ENCODE results near the gene LCOR. TPM values are rescaled to one million over a fixed set of nuclear protein-coding genes. Genes with fewer than 3 reads are reported as not detected.

The LCOR gene
- total RNA-seq, 2 experiments from 2014 or later = 27.8 to 34.0 TPM

GRCh38 chr10:96880575-96880974 is 48.5 kb downstream of the LCOR start:
- ATAC-seq (no peak), DNase-seq (no peak)
- no peak overlapping the region for H3K4me3 Mint-ChIP-seq
- CTCF ChIA-PET = interaction anchor here (1.5 kb wide), 1 partner anchor 31 kb away, joined by 6 read pairs; no protein-coding TSS in a partner anchor
- H3K4me1 Mint-ChIP-seq = peaks cover 4% of the 10 kb centered on the region
- no peaks in the 10 kb centered on the region for H3K27me3 Mint-ChIP-seq
- H3K9me3 Mint-ChIP-seq (ENCODE audit: low read depth) = no peaks in the 10 kb centered on the region
- no peak overlapping the region for H3K27ac Mint-ChIP-seq
- peaks cover 17% of the 10 kb centered on the region for H3K36me3 Mint-ChIP-seq

- ATAC-seq = no peak
- DNase-seq = no peak
- Mint-ChIP-seq H3K27ac (no peak overlapping the region), H3K4me1 (peaks cover 23% of the 10 kb centered on the region), H3K36me3 (peaks cover 53% of the 10 kb centered on the region), H3K9me3 (ENCODE audit: low read depth) (peaks cover 10% of the 10 kb centered on the region), H3K27me3 (no peaks in the 10 kb centered on the region), H3K4me3 (no peak overlapping the region)
- CTCF ChIA-PET = no interaction called here
Observed at GRCh38 chr10:96889415-96890171, 57.5 kb downstream of the LCOR start.

- no peaks in the 10 kb centered on the region for H3K27me3 Mint-ChIP-seq
- no peak overlapping the region for H3K27ac Mint-ChIP-seq
- no peak overlapping the region for H3K4me3 Mint-ChIP-seq
- no peak for DNase-seq
- no peak for ATAC-seq
- CTCF ChIA-PET = no interaction called here
- peaks cover 23% of the 10 kb centered on the region for H3K4me1 Mint-ChIP-seq
- H3K9me3 Mint-ChIP-seq (ENCODE audit: low read depth) = peaks cover 10% of the 10 kb centered on the region
- peaks cover 51% of the 10 kb centered on the region for H3K36me3 Mint-ChIP-seq
Observed at GRCh38 chr10:96890172-96890513, 58.0 kb downstream of the LCOR start.

GRCh38 chr10:96890580-96890979 is 58.5 kb downstream of the LCOR start:
- Mint-ChIP-seq H3K27ac (no peak overlapping the region), H3K4me3 (no peak overlapping the region), H3K36me3 (peaks cover 51% of the 10 kb centered on the region), H3K9me3 (ENCODE audit: low read depth) (peaks cover 10% of the 10 kb centered on the region), H3K4me1 (peaks cover 23% of the 10 kb centered on the region), H3K27me3 (no peaks in the 10 kb centered on the region)
- DNase-seq = no peak
- ATAC-seq = no peak
- CTCF ChIA-PET = no interaction called here

GRCh38 chr10:96891840-96892239 is 59.7 kb downstream of the LCOR start:
- CTCF ChIA-PET = interaction anchor here (0.7 kb wide), 1 partner anchor 287 kb away, joined by 3 read pairs; no protein-coding TSS in a partner anchor
- peaks cover 10% of the 10 kb centered on the region for H3K9me3 Mint-ChIP-seq (ENCODE audit: low read depth)
- H3K36me3 Mint-ChIP-seq = peaks cover 47% of the 10 kb centered on the region
- no peak overlapping the region for H3K27ac Mint-ChIP-seq
- no peak overlapping the region for H3K4me3 Mint-ChIP-seq
- no peaks in the 10 kb centered on the region for H3K27me3 Mint-ChIP-seq
- DNase-seq = no peak
- H3K4me1 Mint-ChIP-seq = peaks cover 30% of the 10 kb centered on the region
- ATAC-seq = peak; percentile 30

GRCh38 chr10:96895662-96896424 is 63.7 kb downstream of the LCOR start:
- H3K4me3 Mint-ChIP-seq = no peak overlapping the region

GRCh38 chr10:96896884-96897589 is 64.9 kb downstream of the LCOR start:
- CTCF ChIA-PET = interaction anchor here (0.7 to 1.6 kb wide), 4 partner anchors 13 to 300 kb away, joined by 3 to 11 read pairs (median 4); no protein-coding TSS in a partner anchor
- Mint-ChIP-seq H3K27me3 (no peaks in the 10 kb centered on the region), H3K27ac (peak overlapping the region; percentile 24), H3K9me3 (ENCODE audit: low read depth) (peaks cover under 1% of the 10 kb centered on the region), H3K4me3 (no peak overlapping the region), H3K4me1 (peaks cover 22% of the 10 kb centered on the region), H3K36me3 (peaks cover 23% of the 10 kb centered on the region)
- DNase-seq (no peak), ATAC-seq (peak; percentile 53)

More at GRCh38 chr10:96895662-96896424, 63.7 kb downstream of the LCOR start:
- ATAC-seq (no peak), DNase-seq (no peak)
- H3K36me3 Mint-ChIP-seq = peaks cover 26% of the 10 kb centered on the region
- H3K9me3 Mint-ChIP-seq (ENCODE audit: low read depth) = peaks cover 6% of the 10 kb centered on the region
- CTCF ChIA-PET = interaction anchor here (1.2 to 1.6 kb wide), 2 partner anchors 15 to 141 kb away, joined by 4 to 11 read pairs; no protein-coding TSS in a partner anchor
- no peak overlapping the region for H3K27ac Mint-ChIP-seq
- peaks cover 24% of the 10 kb centered on the region for H3K4me1 Mint-ChIP-seq
- no peaks in the 10 kb centered on the region for H3K27me3 Mint-ChIP-seq

- CTCF ChIA-PET = interaction anchor here (1.0 kb wide), 1 partner anchor 25 kb away, joined by 3 read pairs; no protein-coding TSS in a partner anchor
- Mint-ChIP-seq H3K4me1 (peaks cover 20% of the 10 kb centered on the region), H3K36me3 (peaks cover 8% of the 10 kb centered on the region), H3K27ac (no peak overlapping the region), H3K27me3 (no peaks in the 10 kb centered on the region), H3K9me3 (ENCODE audit: low read depth) (no peaks in the 10 kb centered on the region), H3K4me3 (peak overlapping the region; percentile 1)
- DNase-seq = no peak
- ATAC-seq = no peak
Observed at GRCh38 chr10:96902117-96902516, 70.0 kb downstream of the LCOR start.

GRCh38 chr10:96902731-96903358 is 70.7 kb downstream of the LCOR start:
- ATAC-seq (peak; percentile 27), DNase-seq (no peak)
- H3K36me3 Mint-ChIP-seq = peaks cover 8% of the 10 kb centered on the region
- no peak overlapping the region for H3K4me3 Mint-ChIP-seq
- no peak overlapping the region for H3K27ac Mint-ChIP-seq
- H3K9me3 Mint-ChIP-seq (ENCODE audit: low read depth) = no peaks in the 10 kb centered on the region
- CTCF ChIA-PET = interaction anchor here (1.3 kb wide), 1 partner anchor 134 kb away, joined by 3 read pairs; no protein-coding TSS in a partner anchor
- peaks cover 16% of the 10 kb centered on the region for H3K4me1 Mint-ChIP-seq
- no peaks in the 10 kb centered on the region for H3K27me3 Mint-ChIP-seq

- peaks cover 14% of the 10 kb centered on the region for H3K4me1 Mint-ChIP-seq
- DNase-seq = no peak
- H3K4me3 Mint-ChIP-seq = no peak overlapping the region
- no peak for ATAC-seq
- CTCF ChIA-PET = interaction anchor here (1.8 kb wide), 1 partner anchor 119 kb away, joined by 4 read pairs; no protein-coding TSS in a partner anchor
- H3K36me3 Mint-ChIP-seq = peaks cover 11% of the 10 kb centered on the region
- no peaks in the 10 kb centered on the region for H3K9me3 Mint-ChIP-seq (ENCODE audit: low read depth)
- no peak overlapping the region for H3K27ac Mint-ChIP-seq
- no peaks in the 10 kb centered on the region for H3K27me3 Mint-ChIP-seq
Observed at GRCh38 chr10:96904648-96905047, 72.5 kb downstream of the LCOR start.

GRCh38 chr10:96906864-96907263 is 74.8 kb downstream of the LCOR start:
- no peak overlapping the region for H3K27ac Mint-ChIP-seq
- no peak overlapping the region for H3K4me3 Mint-ChIP-seq
- H3K4me1 Mint-ChIP-seq = peaks cover 13% of the 10 kb centered on the region
- no peak for DNase-seq
- no peaks in the 10 kb centered on the region for H3K27me3 Mint-ChIP-seq
- no peaks in the 10 kb centered on the region for H3K9me3 Mint-ChIP-seq (ENCODE audit: low read depth)
- H3K36me3 Mint-ChIP-seq = peaks cover 8% of the 10 kb centered on the region
- ATAC-seq = no peak
- CTCF ChIA-PET = no interaction called here

GRCh38 chr10:96910488-96911395 is 78.6 kb downstream of the LCOR start:
- CTCF ChIA-PET = interaction anchor here (0.7 to 4.7 kb wide), 9 partner anchors 14 to 629 kb away, joined by 3 to 33 read pairs (median 6); no protein-coding TSS in a partner anchor
- Mint-ChIP-seq H3K27ac (no peak overlapping the region), H3K36me3 (peaks cover 19% of the 10 kb centered on the region), H3K9me3 (ENCODE audit: low read depth) (no peaks in the 10 kb centered on the region), H3K4me1 (peaks cover 6% of the 10 kb centered on the region), H3K4me3 (no peak overlapping the region), H3K27me3 (no peaks in the 10 kb centered on the region)
- no peak for DNase-seq
- peak; percentile 42 for ATAC-seq

Data from activated CD8-positive, alpha-beta memory T cell treated with anti-CD3 and anti-CD28 coated beads, Interleukin-2, amount 10 ng/mL, durations not matched to agents 7 days and 5 days (primary cell).